SK-N-SH (cell line): ENCODE data around the gene CPXM1.
"Not testable (repeated sequence)": the region's sequence is repeated elsewhere in the genome, so short reads cannot be mapped to it uniquely, and the experiment has no call there.

Experiments
- JUND ChIP-seq: IDR thresholded peaks from 2 replicates; pipeline ENCODE4 v1.4.0; 2012
- NRF1 ChIP-seq: IDR thresholded peaks from 2 replicates; pipeline ENCODE4 v1.6.1; 2012; ENCODE audit warnings: low read depth, mild to moderate bottlenecking, low read length
- RAD21 ChIP-seq: IDR thresholded peaks from 2 replicates; pipeline ENCODE4 v1.6.1; 2012; ENCODE audit warnings: mild to moderate bottlenecking, low read length
- TF ChIP-seq, protein P1 (sequence below): fragments of 200-600 bp; sonication (generic); IDR thresholded peaks from 2 replicates; pipeline ENCODE4 v1.6.1; 2017; ENCODE audit warnings: antibody characterized with exemption, mild to moderate bottlenecking, moderate library complexity
- TF ChIP-seq, protein P2 (sequence below): IDR thresholded peaks from 2 replicates; pipeline ENCODE4 v1.6.1; 2012; ENCODE audit warnings: mild to moderate bottlenecking, low read depth, low read length, moderate library complexity

DNA sequence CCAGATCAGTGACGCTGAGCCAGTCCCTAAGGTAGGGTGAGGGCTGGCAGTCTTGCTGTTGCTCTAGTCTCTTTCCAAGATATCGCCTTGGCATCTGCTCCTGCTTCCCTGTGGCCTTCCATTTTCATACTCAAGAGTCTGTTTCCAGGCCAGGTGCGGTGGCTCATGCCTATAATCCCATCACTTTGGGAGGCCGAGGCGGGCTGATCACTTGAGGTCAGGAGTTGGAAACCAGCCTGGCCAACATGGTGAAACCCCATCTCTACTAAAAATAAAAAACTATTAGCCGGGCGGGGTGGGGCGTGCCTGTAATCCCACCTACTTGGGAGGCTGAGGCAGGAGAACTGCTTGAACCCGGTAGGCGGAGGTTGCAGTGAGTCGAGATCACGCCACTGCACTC is 30.3 kb downstream of the CPXM1 start:
- TF ChIP-seq NRF1, RAD21, JUND: not testable (repeated sequence)
- TF ChIP-seq, protein P1, sequence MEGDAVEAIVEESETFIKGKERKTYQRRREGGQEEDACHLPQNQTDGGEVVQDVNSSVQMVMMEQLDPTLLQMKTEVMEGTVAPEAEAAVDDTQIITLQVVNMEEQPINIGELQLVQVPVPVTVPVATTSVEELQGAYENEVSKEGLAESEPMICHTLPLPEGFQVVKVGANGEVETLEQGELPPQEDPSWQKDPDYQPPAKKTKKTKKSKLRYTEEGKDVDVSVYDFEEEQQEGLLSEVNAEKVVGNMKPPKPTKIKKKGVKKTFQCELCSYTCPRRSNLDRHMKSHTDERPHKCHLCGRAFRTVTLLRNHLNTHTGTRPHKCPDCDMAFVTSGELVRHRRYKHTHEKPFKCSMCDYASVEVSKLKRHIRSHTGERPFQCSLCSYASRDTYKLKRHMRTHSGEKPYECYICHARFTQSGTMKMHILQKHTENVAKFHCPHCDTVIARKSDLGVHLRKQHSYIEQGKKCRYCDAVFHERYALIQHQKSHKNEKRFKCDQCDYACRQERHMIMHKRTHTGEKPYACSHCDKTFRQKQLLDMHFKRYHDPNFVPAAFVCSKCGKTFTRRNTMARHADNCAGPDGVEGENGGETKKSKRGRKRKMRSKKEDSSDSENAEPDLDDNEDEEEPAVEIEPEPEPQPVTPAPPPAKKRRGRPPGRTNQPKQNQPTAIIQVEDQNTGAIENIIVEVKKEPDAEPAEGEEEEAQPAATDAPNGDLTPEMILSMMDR, result not testable (repeated sequence)
- TF ChIP-seq, protein P2, sequence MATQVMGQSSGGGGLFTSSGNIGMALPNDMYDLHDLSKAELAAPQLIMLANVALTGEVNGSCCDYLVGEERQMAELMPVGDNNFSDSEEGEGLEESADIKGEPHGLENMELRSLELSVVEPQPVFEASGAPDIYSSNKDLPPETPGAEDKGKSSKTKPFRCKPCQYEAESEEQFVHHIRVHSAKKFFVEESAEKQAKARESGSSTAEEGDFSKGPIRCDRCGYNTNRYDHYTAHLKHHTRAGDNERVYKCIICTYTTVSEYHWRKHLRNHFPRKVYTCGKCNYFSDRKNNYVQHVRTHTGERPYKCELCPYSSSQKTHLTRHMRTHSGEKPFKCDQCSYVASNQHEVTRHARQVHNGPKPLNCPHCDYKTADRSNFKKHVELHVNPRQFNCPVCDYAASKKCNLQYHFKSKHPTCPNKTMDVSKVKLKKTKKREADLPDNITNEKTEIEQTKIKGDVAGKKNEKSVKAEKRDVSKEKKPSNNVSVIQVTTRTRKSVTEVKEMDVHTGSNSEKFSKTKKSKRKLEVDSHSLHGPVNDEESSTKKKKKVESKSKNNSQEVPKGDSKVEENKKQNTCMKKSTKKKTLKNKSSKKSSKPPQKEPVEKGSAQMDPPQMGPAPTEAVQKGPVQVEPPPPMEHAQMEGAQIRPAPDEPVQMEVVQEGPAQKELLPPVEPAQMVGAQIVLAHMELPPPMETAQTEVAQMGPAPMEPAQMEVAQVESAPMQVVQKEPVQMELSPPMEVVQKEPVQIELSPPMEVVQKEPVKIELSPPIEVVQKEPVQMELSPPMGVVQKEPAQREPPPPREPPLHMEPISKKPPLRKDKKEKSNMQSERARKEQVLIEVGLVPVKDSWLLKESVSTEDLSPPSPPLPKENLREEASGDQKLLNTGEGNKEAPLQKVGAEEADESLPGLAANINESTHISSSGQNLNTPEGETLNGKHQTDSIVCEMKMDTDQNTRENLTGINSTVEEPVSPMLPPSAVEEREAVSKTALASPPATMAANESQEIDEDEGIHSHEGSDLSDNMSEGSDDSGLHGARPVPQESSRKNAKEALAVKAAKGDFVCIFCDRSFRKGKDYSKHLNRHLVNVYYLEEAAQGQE, result not testable (repeated sequence)
